ENCODE measurements around the gene PRG2. TPM values are rescaled to one million over a fixed set of nuclear protein-coding genes. Genes with fewer than 3 reads are reported as not detected.

Gene PRG2
- total RNA-seq, 1 experiment from 2014 or later: not detected

DNA sequence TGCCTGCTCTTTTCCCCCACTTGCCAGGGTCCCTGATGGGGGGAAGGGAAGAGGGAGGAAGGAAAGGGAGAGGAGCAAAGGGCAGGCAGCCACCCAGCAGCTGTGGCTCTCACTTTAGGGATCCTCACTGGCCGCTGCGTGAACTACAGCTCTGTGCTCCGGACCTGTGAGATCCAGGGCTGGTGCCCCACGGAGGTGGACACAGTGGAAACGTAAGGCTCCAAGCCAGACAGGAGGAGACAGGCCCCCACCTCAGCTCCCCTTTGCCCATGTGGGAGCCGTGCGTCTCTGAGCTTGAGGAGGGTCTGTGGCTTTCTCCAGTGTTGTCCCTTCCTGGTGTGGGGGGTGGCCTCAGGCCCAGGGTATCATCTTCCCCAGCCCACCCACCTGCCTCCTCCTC lies 42.4 kb downstream of the PRG2 start:
- Histone ChIP-seq H3K4me1 (ENCODE audit: low read length) (0 out of 2 replicates have a peak, but pooled peaks cover 2% of the 10 kb centered on the region), H3K27ac (ENCODE audit: low read length) (no peak overlapping the region), H3K9me3 (ENCODE audit: low read length) (no peaks in the 10 kb centered on the region), H3K9ac (ENCODE audit: low read length) (no peak overlapping the region), H3K79me2 (ENCODE audit: low read length) (no peaks in the 10 kb centered on the region), H4K20me1 (ENCODE audit: insufficient read depth, low read depth, low read length) (no peaks in the 10 kb centered on the region), H3K36me3 (ENCODE audit: insufficient read depth, low read length) (no peaks in the 10 kb centered on the region), H3K4me2 (ENCODE audit: low read depth, low read length, poor library complexity, severe bottlenecking) (no peak overlapping the region), H3K27me3 (ENCODE audit: low read length) (no peaks in the 10 kb centered on the region), H3K4me3 (ENCODE audit: low read length) (no peak overlapping the region), H3K9me2 (replicated peaks; ENCODE audit: insufficient read depth, low read length) (no peaks in the 10 kb centered on the region), H2AFZ (ENCODE audit: low read length) (no peak overlapping the region)
- DNase-seq: no peak

DNA sequence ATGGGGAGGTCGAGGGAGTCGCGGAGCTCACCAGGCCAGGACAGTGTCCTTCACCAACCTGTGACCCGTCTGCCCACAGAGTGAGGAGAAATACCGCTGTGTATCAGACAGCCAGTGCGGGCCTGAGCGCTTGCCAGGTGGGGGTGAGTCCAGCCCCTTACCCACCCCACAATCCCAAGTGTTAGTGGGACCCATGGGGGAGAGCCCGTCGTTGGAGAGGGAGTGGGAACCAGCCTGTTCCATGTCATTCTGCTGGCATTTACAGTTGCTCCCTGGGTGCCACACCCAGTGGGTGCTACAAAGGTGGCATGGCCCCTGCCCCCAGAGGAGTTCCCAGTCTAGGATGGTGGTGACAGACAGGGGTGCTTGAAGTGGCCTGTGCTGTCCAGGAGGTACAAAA lies 43.1 kb downstream of the PRG2 start:
- H3K4me1 ChIP-seq (ENCODE audit: low read length): 0 out of 2 replicates have a peak, but pooled peaks cover 2% of the 10 kb centered on the region
- H4K20me1 ChIP-seq (ENCODE audit: insufficient read depth, low read depth, low read length): no peaks in the 10 kb centered on the region
- H3K27ac ChIP-seq (ENCODE audit: low read length): no peak overlapping the region
- no peak overlapping the region for H3K4me3 ChIP-seq (ENCODE audit: low read length)
- H3K9me2 ChIP-seq (replicated peaks; ENCODE audit: insufficient read depth, low read length): no peaks in the 10 kb centered on the region
- no peaks in the 10 kb centered on the region for H3K79me2 ChIP-seq (ENCODE audit: low read length)
- no peak overlapping the region for H3K4me2 ChIP-seq (ENCODE audit: low read depth, low read length, poor library complexity, severe bottlenecking)
- no peaks in the 10 kb centered on the region for H3K9me3 ChIP-seq (ENCODE audit: low read length)
- no peak overlapping the region for H2AFZ ChIP-seq (ENCODE audit: low read length)
- H3K27me3 ChIP-seq (ENCODE audit: low read length): no peaks in the 10 kb centered on the region
- no peak overlapping the region for H3K9ac ChIP-seq (ENCODE audit: low read length)
- no peak for DNase-seq
- H3K36me3 ChIP-seq (ENCODE audit: insufficient read depth, low read length): no peaks in the 10 kb centered on the region

DNA sequence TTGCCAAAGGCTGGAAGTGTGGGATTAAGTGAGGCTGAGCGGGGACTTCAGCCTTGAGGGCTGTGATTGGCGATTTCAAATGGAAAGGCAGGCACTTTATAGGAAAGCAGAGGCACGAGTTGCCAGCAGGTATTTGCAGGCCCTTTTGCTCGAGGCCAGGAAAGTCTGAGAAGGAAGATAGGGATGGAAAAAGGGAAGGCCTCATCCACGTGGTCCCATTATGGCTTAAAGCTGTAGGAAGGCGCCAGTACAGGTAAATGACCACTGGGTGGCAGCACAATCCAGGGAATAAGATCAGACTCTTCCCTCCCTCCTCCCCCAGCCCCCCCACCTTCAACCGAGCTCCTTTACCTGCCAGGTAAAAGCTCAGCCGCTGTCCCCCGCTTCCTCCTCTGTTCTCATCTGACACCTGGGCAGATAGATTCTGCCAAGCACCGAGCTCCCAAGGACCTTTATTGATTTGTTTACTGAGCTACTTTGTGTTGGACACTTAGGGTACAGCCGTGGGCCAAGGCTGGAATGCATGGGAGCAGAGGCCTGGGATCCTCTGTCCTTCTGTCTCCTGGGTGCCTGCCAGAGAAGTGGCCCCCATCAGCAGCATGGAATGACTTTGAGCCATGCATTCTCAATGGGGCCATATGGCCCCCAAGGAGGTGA lies 44.8 kb downstream of the PRG2 start:
- Histone ChIP-seq H3K4me1 (ENCODE audit: low read length) (0 out of 2 replicates have a peak, but pooled peaks cover 2% of the 10 kb centered on the region), H3K4me2 (ENCODE audit: low read depth, low read length, poor library complexity, severe bottlenecking) (no peak overlapping the region), H3K79me2 (ENCODE audit: low read length) (no peaks in the 10 kb centered on the region), H3K36me3 (ENCODE audit: insufficient read depth, low read length) (no peaks in the 10 kb centered on the region), H3K9ac (ENCODE audit: low read length) (no peak overlapping the region), H3K27ac (ENCODE audit: low read length) (no peak overlapping the region), H3K4me3 (ENCODE audit: low read length) (no peak overlapping the region), H4K20me1 (ENCODE audit: insufficient read depth, low read depth, low read length) (no peaks in the 10 kb centered on the region), H3K27me3 (ENCODE audit: low read length) (no peaks in the 10 kb centered on the region), H3K9me2 (replicated peaks; ENCODE audit: insufficient read depth, low read length) (no peaks in the 10 kb centered on the region), H2AFZ (ENCODE audit: low read length) (peak overlapping the region; percentile 99), H3K9me3 (ENCODE audit: low read length) (no peaks in the 10 kb centered on the region)
- DNase-seq: peak; percentile 89

DNA sequence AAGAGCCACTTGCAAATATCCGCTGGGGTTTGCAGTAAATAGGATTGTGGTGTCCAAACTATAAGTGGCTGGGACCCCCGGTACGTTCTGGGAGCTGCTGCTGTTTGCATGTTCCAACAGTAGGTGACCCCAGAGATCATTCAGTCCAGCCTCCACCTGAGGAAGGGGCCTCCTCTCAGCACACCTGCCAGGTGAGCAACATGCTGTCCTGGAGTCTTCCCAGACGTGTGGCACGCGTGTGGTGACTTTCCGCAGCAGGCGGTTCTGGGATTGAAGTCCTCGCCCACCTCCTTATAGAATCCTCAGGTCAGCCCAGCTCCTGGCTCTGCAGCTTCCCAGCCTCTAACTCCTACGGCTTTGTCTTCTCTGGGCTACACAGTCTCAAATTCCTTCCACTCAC lies 45.6 kb downstream of the PRG2 start:
- no peaks in the 10 kb centered on the region for H3K27me3 ChIP-seq (ENCODE audit: low read length)
- H3K4me2 ChIP-seq (ENCODE audit: low read depth, low read length, poor library complexity, severe bottlenecking): no peak overlapping the region
- no peaks in the 10 kb centered on the region for H3K9me3 ChIP-seq (ENCODE audit: low read length)

DNA sequence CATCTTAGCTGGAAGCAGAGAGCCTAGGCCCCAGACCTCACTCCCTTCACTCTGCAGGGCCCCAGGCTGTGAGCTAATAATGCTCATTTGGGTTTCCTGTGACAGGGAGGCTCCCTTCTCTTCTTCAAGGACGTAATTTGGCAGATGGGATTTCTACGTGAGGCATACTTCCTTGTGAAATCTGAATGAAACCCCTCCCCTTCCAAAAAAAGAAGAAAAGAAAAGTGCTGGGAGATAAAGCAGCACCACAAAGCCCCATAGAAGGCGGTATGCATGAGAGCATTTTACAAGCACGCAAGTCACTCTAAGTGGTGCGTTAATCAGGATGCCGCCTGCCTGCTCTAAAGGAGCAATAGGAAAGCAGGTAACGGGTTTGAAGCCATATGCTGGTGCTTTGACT lies 46.6 kb downstream of the PRG2 start:
- Histone ChIP-seq H3K9me3 (ENCODE audit: low read length) (no peaks in the 10 kb centered on the region), H3K4me1 (ENCODE audit: low read length) (peaks cover 11% of the 10 kb centered on the region), H3K4me3 (ENCODE audit: low read length) (no peak overlapping the region), H3K79me2 (ENCODE audit: low read length) (no peaks in the 10 kb centered on the region), H3K4me2 (ENCODE audit: low read depth, low read length, poor library complexity, severe bottlenecking) (no peak overlapping the region), H2AFZ (ENCODE audit: low read length) (no peak overlapping the region), H3K27ac (ENCODE audit: low read length) (no peak overlapping the region), H3K27me3 (ENCODE audit: low read length) (no peaks in the 10 kb centered on the region), H3K9me2 (replicated peaks; ENCODE audit: insufficient read depth, low read length) (no peaks in the 10 kb centered on the region), H4K20me1 (ENCODE audit: insufficient read depth, low read depth, low read length) (no peaks in the 10 kb centered on the region), H3K9ac (ENCODE audit: low read length) (no peak overlapping the region), H3K36me3 (ENCODE audit: insufficient read depth, low read length) (no peaks in the 10 kb centered on the region)
- no peak for DNase-seq

More for the DNA sequence above, 45.6 kb downstream of the PRG2 start:
- Histone ChIP-seq H3K9ac (ENCODE audit: low read length) (no peak overlapping the region), H3K27ac (ENCODE audit: low read length) (no peak overlapping the region), H3K79me2 (ENCODE audit: low read length) (no peaks in the 10 kb centered on the region), H2AFZ (ENCODE audit: low read length) (no peak overlapping the region), H3K4me3 (ENCODE audit: low read length) (no peak overlapping the region), H3K9me2 (replicated peaks; ENCODE audit: insufficient read depth, low read length) (no peaks in the 10 kb centered on the region), H3K36me3 (ENCODE audit: insufficient read depth, low read length) (no peaks in the 10 kb centered on the region), H3K4me1 (ENCODE audit: low read length) (peaks cover 9% of the 10 kb centered on the region), H4K20me1 (ENCODE audit: insufficient read depth, low read depth, low read length) (no peaks in the 10 kb centered on the region)
- DNase-seq: no peak

DNA sequence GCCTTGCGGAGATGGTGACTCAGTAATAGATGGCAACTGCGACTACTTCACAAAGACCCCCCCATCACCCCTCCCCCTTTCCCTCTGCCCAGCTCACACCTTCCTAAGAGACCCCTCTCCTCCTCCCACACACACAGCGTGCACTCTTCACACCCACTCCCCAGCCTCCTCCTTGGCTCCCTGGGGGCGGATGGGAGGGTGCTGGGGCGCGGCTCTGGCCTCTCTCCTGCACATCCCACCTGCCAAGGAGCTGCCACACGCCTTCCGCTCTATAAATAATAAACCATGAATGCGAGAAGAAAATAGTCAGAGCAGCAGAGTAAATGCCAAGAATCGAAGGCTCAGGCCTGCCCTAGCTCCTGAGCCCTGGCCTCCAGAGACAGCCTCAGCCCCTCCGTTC lies 47.7 kb downstream of the PRG2 start:
- H3K9me3 ChIP-seq (ENCODE audit: low read length): no peaks in the 10 kb centered on the region
- no peaks in the 10 kb centered on the region for H3K36me3 ChIP-seq (ENCODE audit: insufficient read depth, low read length)
- no peak overlapping the region for H3K27ac ChIP-seq (ENCODE audit: low read length)
- peaks cover 11% of the 10 kb centered on the region for H3K4me1 ChIP-seq (ENCODE audit: low read length)
- H3K27me3 ChIP-seq (ENCODE audit: low read length): no peaks in the 10 kb centered on the region
- H4K20me1 ChIP-seq (ENCODE audit: insufficient read depth, low read depth, low read length): no peaks in the 10 kb centered on the region
- DNase-seq: no peak
- H3K9ac ChIP-seq (ENCODE audit: low read length): no peak overlapping the region
- no peak overlapping the region for H3K4me3 ChIP-seq (ENCODE audit: low read length)
- no peaks in the 10 kb centered on the region for H3K79me2 ChIP-seq (ENCODE audit: low read length)
- no peak overlapping the region for H3K4me2 ChIP-seq (ENCODE audit: low read depth, low read length, poor library complexity, severe bottlenecking)
- no peaks in the 10 kb centered on the region for H3K9me2 ChIP-seq (replicated peaks; ENCODE audit: insufficient read depth, low read length)
- no peak overlapping the region for H2AFZ ChIP-seq (ENCODE audit: low read length)

DNA sequence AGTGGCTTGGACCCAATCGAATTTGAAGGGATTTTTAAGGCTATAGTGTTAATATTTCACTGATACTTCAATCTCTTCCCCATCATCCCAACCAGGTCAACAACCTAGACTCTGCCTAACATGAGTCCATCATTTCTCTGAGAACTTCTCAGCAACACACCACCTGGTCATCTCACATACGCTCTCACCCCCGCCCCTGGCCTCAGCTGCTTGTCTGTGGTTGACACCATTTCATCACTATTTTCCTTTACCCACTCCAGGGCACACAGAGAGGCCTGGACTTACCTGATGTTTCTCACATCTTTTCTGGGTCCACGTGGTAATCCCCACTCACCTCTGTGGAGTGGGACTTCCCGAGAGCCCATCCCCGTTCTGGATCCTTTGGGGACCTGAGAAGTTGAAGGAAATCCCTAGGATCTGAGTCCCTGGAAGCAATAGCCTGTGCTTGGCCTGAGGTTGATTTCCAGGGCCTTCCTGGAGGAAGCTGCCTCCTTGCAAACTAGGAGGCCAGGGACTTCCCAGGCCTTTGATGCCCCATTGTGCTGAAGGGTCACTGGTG lies 49.1 kb downstream of the PRG2 start:
- H3K4me1 ChIP-seq (ENCODE audit: low read length): peaks cover 16% of the 10 kb centered on the region
- no peaks in the 10 kb centered on the region for H3K36me3 ChIP-seq (ENCODE audit: insufficient read depth, low read length)
- no peak overlapping the region for H3K4me2 ChIP-seq (ENCODE audit: low read depth, low read length, poor library complexity, severe bottlenecking)
- H3K27ac ChIP-seq (ENCODE audit: low read length): no peak overlapping the region
- no peaks in the 10 kb centered on the region for H4K20me1 ChIP-seq (ENCODE audit: insufficient read depth, low read depth, low read length)
- no peaks in the 10 kb centered on the region for H3K9me2 ChIP-seq (replicated peaks; ENCODE audit: insufficient read depth, low read length)
- H3K9ac ChIP-seq (ENCODE audit: low read length): no peak overlapping the region
- H3K9me3 ChIP-seq (ENCODE audit: low read length): no peaks in the 10 kb centered on the region
- H3K79me2 ChIP-seq (ENCODE audit: low read length): no peaks in the 10 kb centered on the region
- no peak for DNase-seq
- no peak overlapping the region for H2AFZ ChIP-seq (ENCODE audit: low read length)
- H3K27me3 ChIP-seq (ENCODE audit: low read length): no peaks in the 10 kb centered on the region
- no peak overlapping the region for H3K4me3 ChIP-seq (ENCODE audit: low read length)

DNA sequence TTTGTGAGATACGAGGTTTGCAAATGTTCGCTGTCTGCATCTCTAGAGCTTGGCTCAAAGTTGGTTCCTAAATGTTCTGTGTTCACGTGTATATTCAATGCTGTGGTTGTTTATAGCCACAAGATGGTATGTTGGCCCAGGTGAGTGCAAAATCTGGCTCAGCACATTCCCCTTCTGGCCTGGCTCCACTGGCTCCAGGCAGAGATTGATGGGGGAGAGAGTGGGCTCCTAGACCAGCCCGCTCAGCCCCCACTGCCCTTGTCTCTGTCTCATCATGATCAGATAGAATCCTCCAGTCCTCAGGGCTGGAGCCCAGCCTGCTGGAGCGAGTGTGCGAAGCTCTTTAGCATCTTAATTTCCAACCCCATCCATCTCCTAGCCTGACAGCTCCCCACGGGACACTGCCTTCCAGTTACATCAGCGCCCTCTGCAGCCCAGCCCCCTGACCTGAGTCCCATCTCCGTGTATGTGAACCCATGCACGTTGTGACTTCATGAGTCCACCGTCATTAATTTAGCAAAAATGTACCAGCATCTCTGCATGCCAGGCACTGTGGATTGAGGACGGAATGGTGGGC lies 50.3 kb downstream of the PRG2 start:
- Histone ChIP-seq H2AFZ (ENCODE audit: low read length) (no peak overlapping the region; the same call in 1 of the 2 replicates), H4K20me1 (ENCODE audit: insufficient read depth, low read depth, low read length) (no peaks in the 10 kb centered on the region; the same call in 1 of the 2 replicates), H3K9ac (ENCODE audit: low read length) (no peak overlapping the region), H3K9me2 (replicated peaks; ENCODE audit: insufficient read depth, low read length) (no peaks in the 10 kb centered on the region), H3K79me2 (ENCODE audit: low read length) (peaks cover 8% of the 10 kb centered on the region), H3K4me3 (ENCODE audit: low read length) (no peak overlapping the region), H3K27me3 (ENCODE audit: low read length) (no peaks in the 10 kb centered on the region), H3K27ac (ENCODE audit: low read length) (no peak overlapping the region), H3K36me3 (ENCODE audit: insufficient read depth, low read length) (no peaks in the 10 kb centered on the region), H3K4me2 (ENCODE audit: low read depth, low read length, poor library complexity, severe bottlenecking) (no peak overlapping the region), H3K4me1 (ENCODE audit: low read length) (peaks cover 19% of the 10 kb centered on the region), H3K9me3 (ENCODE audit: low read length) (no peaks in the 10 kb centered on the region)
- DNase-seq: peak; percentile 65
